ENCODE data around the gene AFAP1L1. TPM values are rescaled to one million over a fixed set of nuclear protein-coding genes. Genes with fewer than 3 reads are reported as not detected.
"Not testable (repeated sequence)": the region's sequence is repeated elsewhere in the genome, so short reads cannot be mapped to it uniquely, and the experiment has no call there.

The AFAP1L1 gene
- total and polyA plus RNA-seq, 9 of the 15 experiments (the other 6 are each of a cell fraction or from before 2014, with no cell fraction given): 0.01 to 0.12 (median 0.03) TPM; not detected in 4

- Histone ChIP-seq H3K4me2 (ENCODE audit: insufficient read depth, low read length) (no peak overlapping the region), H3K9me1 (ENCODE audit: control insufficient read depth, insufficient read depth, low read length) (no peaks in the 10 kb centered on the region), H3K9me3 (replicated peaks; ENCODE audit: control insufficient read depth, insufficient read depth, low read depth, low read length) (peaks cover 4% of the 10 kb centered on the region; the same call in 1 of the 2 replicates), H3K27ac (ENCODE audit: extremely low read depth, low read depth, low read length) (no peak overlapping the region), H3K36me3 (ENCODE audit: control insufficient read depth, insufficient read depth, low read length) (no peaks in the 10 kb centered on the region), H3K4me1 (replicated peaks in 1 of 2; ENCODE audit: control insufficient read depth in 2 of 2, insufficient read depth in 2 of 2, low read length in 2 of 2) (peaks cover 0 to 12% of the 10 kb centered on the region in 2 experiments; a peak in 2 of 5 replicates), H3K79me2 (ENCODE audit: control insufficient read depth, insufficient read depth, low read length) (no peaks in the 10 kb centered on the region), H3K4me3 (no peak overlapping the region), H2AFZ (ENCODE audit: low read depth, low read length) (no peak overlapping the region), H4K20me1 (replicated peaks; ENCODE audit: control insufficient read depth, insufficient read depth, low read length) (no peaks in the 10 kb centered on the region), H3K9ac (ENCODE audit: insufficient read depth in 1 of 2, low read depth in 2 of 2, low read length in 2 of 2) (no peak overlapping the region), H3K27me3 (ENCODE audit: control insufficient read depth in 2 of 2, insufficient read depth in 2 of 2, low read length in 2 of 2) (peaks cover 15 to 48% of the 10 kb centered on the region in 2 experiments; a peak in 3 of 5 replicates)
- CTCF ChIA-PET (ENCODE audit: low intra/inter-chr PET ratio): interaction anchor here (0.6 kb wide), 1 partner anchor 96 kb away, joined by 3 read pairs; no protein-coding TSS in a partner anchor
- WGBS (ENCODE audit: insufficient coverage, low coverage, missing lambda C conversion rate): 56% methylated on average over 39 of the region's 40 CpGs
- no peak for TF ChIP-seq ZBTB26 (CRISPR knock-in tag; IDR thresholded peaks at IDR 0.05)
- peak; percentile 51; the same call in 1 of the 2 replicates for TF ChIP-seq CEBPB (tag; IDR thresholded peaks at IDR 0.05)
- BruUV-seq (replicated peaks): no TSS peak
- intact Hi-C loops (cut with micrococcal nuclease): no loop called here
- in situ Hi-C loops (cut with MboI): loop anchor here (25.0 kb wide), 1 partner anchor 834 kb away; no protein-coding TSS in a partner anchor
- no peak for FAIRE-seq
- POLR2A ChIA-PET: no interaction called here
- no peak for DNase-seq (ENCODE audit: extremely low read depth in 1 of 4, low spot score in 3 of 4)
- no peak for ATAC-seq
Observed at GRCh38 chr5:149271195-149271715, 404 bp upstream of the AFAP1L1 start.

- H2AFZ ChIP-seq (ENCODE audit: low read depth, low read length); BruUV-seq (replicated peaks); FAIRE-seq; H3K36me3 ChIP-seq (ENCODE audit: control insufficient read depth, insufficient read depth, low read length); H3K4me3 ChIP-seq; ATAC-seq; H3K27ac ChIP-seq (ENCODE audit: extremely low read depth, low read depth, low read length); H3K9ac ChIP-seq (ENCODE audit: insufficient read depth in 1 of 2, low read depth in 2 of 2, low read length in 2 of 2); intact Hi-C loops (cut with micrococcal nuclease); H3K9me3 ChIP-seq (replicated peaks; ENCODE audit: control insufficient read depth, insufficient read depth, low read depth, low read length); H3K79me2 ChIP-seq (ENCODE audit: control insufficient read depth, insufficient read depth, low read length); H3K9me1 ChIP-seq (ENCODE audit: control insufficient read depth, insufficient read depth, low read length); H3K4me2 ChIP-seq (ENCODE audit: insufficient read depth, low read length); DNase-seq (ENCODE audit: extremely low read depth in 1 of 4, low spot score in 3 of 4); H4K20me1 ChIP-seq (replicated peaks; ENCODE audit: control insufficient read depth, insufficient read depth, low read length): not testable (repeated sequence)
- H3K4me1 ChIP-seq (replicated peaks in 1 of 2; ENCODE audit: control insufficient read depth in 2 of 2, insufficient read depth in 2 of 2, low read length in 2 of 2): peaks cover 0 to 12% of the 10 kb centered on the region in 2 experiments; a peak in 1 of 5 replicates
- 43% methylated on average over 15 of the region's 16 CpGs for WGBS (ENCODE audit: insufficient coverage, low coverage, missing lambda C conversion rate)
- CTCF ChIA-PET (ENCODE audit: low intra/inter-chr PET ratio): interaction anchor here (1.0 kb wide), 1 partner anchor 542 kb away, joined by 3 read pairs; no protein-coding TSS in a partner anchor
- POLR2A ChIA-PET: interaction anchor here (0.8 kb wide), 1 partner anchor 14 kb away, joined by 3 read pairs; no protein-coding TSS in a partner anchor
- in situ Hi-C loops (cut with MboI): loop anchor here (25.0 kb wide), 1 partner anchor 835 kb away; no protein-coding TSS in a partner anchor
- H3K27me3 ChIP-seq (ENCODE audit: control insufficient read depth in 2 of 2, insufficient read depth in 2 of 2, low read length in 2 of 2): peaks cover 22 to 42% of the 10 kb centered on the region in 2 experiments; a peak in 3 of 5 replicates
Observed at GRCh38 chr5:149272781-149273180, 1.1 kb downstream of the AFAP1L1 start.

All from K562 (cell line).